Measurements from ENCODE around the gene ENTPD7.

The ENTPD7 gene

DNA sequence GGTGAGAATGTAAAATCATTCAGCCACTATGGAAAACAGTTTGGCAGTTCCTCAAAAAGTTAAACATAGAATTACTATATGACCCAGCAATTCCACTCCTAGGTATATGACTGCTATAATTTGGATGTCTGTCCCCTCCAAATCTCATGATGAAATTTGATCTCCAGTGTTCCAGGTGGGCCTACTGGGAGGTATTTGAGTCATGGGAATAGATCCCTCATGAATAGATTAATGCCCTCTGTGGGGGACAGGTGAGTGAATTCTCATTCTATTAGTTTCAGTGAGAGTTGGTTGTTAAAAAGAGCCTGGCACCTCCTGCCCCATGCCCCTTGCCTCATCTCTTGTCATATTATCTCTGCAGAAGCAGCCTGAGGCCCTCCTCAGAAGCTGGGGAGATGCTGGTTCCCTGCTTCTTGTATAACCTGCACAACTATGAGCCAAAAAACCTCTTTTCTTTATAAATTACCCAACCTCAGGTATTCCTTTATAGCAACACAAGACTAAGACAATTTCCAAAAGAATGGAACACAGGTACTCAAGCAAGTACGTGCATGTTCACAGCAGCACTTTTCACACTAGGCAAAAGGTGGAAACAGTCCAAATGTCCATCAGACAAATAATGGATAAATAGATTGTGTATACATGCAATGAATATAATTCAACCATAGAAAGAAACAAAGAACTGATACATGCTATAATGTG, 30.2 kb upstream of the ENTPD7 start:
- no peak overlapping the region for H3K27ac Mint-ChIP-seq
- H3K4me1 Mint-ChIP-seq (ENCODE audit: low read depth), result peaks cover 2% of the 10 kb centered on the region
- no peak for DNase-seq
- H3K36me3 Mint-ChIP-seq (ENCODE audit: low read depth), result no peaks in the 10 kb centered on the region
- H3K27me3 Mint-ChIP-seq, result peaks cover 19% of the 10 kb centered on the region
- no peak overlapping the region for H3K4me3 Mint-ChIP-seq
- H3K9me3 Mint-ChIP-seq, result no peaks in the 10 kb centered on the region

DNA sequence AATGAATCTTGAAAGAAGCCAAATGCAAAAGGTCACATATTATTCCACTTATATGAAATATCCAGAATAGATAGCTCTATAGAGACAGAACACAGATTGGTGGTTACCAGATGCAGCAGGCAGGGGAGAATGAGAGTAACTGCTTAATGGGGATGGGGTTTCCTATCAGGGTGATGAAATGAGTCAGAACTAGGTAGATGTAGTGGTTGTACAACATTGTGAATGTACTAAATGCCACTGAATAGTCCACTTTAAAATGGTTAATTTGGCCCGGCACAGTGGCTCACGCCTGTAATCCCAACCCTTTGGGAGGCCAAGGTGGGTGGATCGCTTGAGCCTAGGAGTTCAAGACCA, 29.7 kb upstream of the ENTPD7 start:
- Mint-ChIP-seq H3K9me3 (no peaks in the 10 kb centered on the region), H3K4me1 (ENCODE audit: low read depth) (peaks cover 2% of the 10 kb centered on the region)

DNA sequence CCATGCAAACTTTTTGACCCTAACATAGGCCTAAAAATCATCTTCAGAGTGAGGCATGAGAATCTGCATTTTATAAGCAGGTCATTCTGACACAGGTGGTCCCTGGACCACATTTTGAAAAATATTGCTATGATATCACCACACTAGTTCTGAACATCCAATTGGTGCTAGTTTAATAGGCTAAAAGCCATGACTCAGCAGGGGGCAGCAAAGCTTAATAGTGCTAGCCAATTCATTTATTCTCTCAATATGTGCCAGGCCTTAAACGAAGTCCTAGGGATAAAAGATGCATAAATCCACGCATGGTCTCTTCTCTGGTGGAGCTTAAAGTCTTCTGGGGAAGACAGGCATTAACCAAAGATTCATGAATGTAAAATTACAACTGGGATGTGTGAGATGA, 28.9 kb upstream of the ENTPD7 start:
- peaks cover 2% of the 10 kb centered on the region for H3K4me1 Mint-ChIP-seq (ENCODE audit: low read depth)
- H3K9me3 Mint-ChIP-seq, result no peaks in the 10 kb centered on the region
- DNase-seq, result no peak
- H3K27ac Mint-ChIP-seq, result no peak overlapping the region
- H3K36me3 Mint-ChIP-seq (ENCODE audit: low read depth), result no peaks in the 10 kb centered on the region
- H3K4me3 Mint-ChIP-seq, result no peak overlapping the region
- peaks cover 31% of the 10 kb centered on the region for H3K27me3 Mint-ChIP-seq

More for the DNA sequence above, 29.7 kb upstream of the ENTPD7 start:
- Mint-ChIP-seq H3K27ac (no peak overlapping the region), H3K27me3 (peaks cover 24% of the 10 kb centered on the region), H3K4me3 (no peak overlapping the region), H3K36me3 (ENCODE audit: low read depth) (no peaks in the 10 kb centered on the region)
- no peak for DNase-seq

DNA sequence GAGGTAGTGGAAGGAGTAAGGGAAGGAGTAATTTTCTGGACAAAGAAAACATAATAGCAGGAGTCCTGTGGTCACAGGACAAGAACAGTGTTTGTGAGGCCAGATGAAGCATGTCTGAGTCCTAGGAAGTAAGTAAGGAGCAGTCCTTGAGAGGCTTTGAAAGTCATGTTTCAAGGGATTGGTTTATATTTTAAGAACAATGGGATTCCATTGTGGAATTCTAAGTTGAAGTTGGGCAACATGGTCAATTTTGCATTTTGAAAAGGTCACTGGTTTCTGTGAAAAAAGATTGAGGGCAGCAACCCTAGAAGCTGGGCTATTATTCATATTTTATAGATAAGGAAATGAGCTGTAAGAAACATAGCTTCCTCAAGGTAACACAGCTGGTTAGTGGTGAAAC, 28.3 kb upstream of the ENTPD7 start:
- peaks cover 31% of the 10 kb centered on the region for H3K27me3 Mint-ChIP-seq
- no peak overlapping the region for H3K27ac Mint-ChIP-seq
- H3K4me3 Mint-ChIP-seq, result no peak overlapping the region
- no peaks in the 10 kb centered on the region for H3K36me3 Mint-ChIP-seq (ENCODE audit: low read depth)
- no peaks in the 10 kb centered on the region for H3K9me3 Mint-ChIP-seq
- no peak for DNase-seq
- H3K4me1 Mint-ChIP-seq (ENCODE audit: low read depth), result peaks cover 2% of the 10 kb centered on the region

DNA sequence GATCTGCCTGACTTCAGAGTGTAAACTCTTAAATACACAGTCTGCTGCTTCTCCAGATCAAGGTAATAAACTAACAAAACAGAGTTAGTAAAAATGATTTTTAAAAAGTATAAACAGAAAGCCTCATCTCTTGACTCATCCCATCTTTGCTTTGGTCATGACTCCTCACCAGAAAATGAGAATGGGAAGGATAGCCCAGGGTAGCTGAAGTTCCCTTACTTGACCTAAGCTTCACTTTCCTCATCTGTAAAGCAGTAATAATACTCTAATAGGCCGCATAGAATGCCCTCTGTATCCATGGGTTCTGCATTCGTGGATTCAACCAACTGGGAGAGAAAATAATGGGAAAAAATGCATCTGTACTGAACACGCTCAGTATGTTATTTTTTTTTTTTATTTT, 27.8 kb upstream of the ENTPD7 start:
- H3K4me3 Mint-ChIP-seq, result no peak overlapping the region
- no peaks in the 10 kb centered on the region for H3K9me3 Mint-ChIP-seq
- H3K4me1 Mint-ChIP-seq (ENCODE audit: low read depth), result peaks cover 2% of the 10 kb centered on the region
- peaks cover 35% of the 10 kb centered on the region for H3K27me3 Mint-ChIP-seq
- H3K27ac Mint-ChIP-seq, result no peak overlapping the region
- no peaks in the 10 kb centered on the region for H3K36me3 Mint-ChIP-seq (ENCODE audit: low read depth)
- no peak for DNase-seq

DNA sequence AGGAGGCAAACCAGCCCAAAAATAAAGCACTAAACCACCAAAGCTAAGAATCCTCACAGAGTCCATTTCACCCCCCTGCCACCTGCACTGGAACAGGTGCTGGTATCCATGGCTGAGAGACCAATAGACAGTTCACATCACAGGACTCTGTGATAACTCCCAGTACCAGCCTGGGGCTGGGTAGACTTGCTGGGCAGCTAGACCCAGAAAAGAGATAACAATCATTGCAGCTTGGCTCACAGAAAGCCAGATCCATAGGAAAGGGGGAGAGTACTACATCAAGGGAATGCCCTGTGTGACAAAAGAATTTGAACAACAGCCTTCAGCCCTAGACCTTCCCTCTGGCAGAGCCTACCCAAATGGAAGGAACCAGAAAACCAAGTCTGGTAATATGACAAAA, 25.5 kb upstream of the ENTPD7 start:
- peaks cover 58% of the 10 kb centered on the region for H3K27me3 Mint-ChIP-seq

DNA sequence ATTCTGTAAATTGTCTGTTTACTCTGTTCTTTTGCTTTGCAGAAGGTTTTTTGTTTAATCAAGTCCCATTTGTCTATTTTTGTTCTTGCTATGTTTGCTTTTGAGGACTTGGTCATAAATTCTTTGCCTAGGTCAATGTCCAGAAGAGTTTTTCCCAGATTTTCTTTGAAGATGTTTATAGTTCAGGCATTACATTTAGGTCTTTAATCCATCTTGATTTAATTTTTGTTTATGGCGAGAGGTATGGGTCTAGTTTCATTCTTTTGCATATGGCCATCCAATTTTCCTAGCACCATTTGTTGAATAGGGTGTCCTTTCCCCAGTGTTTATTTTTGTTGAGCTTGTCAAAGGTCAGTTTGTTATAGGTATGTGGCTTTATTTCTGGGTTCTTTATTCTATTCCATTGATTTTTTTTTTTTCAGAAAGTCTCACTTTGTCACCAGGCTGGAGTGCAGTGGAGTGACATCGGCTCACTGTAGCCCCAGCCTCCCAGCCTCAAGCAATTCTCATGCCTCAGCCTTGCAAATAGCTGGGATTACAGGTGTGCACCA, 11.6 kb upstream of the ENTPD7 start:
- Mint-ChIP-seq H3K9me3 (peaks cover 2% of the 10 kb centered on the region), H3K27ac (no peak overlapping the region), H3K4me1 (ENCODE audit: low read depth) (no peaks in the 10 kb centered on the region), H3K27me3 (peaks cover 62% of the 10 kb centered on the region), H3K4me3 (no peak overlapping the region), H3K36me3 (ENCODE audit: low read depth) (no peaks in the 10 kb centered on the region)
- DNase-seq, result no peak

More for the DNA sequence above, 25.5 kb upstream of the ENTPD7 start:
- Mint-ChIP-seq H3K4me1 (ENCODE audit: low read depth) (no peaks in the 10 kb centered on the region), H3K27ac (no peak overlapping the region), H3K4me3 (no peak overlapping the region), H3K36me3 (ENCODE audit: low read depth) (no peaks in the 10 kb centered on the region), H3K9me3 (no peaks in the 10 kb centered on the region)
- DNase-seq, result no peak

DNA sequence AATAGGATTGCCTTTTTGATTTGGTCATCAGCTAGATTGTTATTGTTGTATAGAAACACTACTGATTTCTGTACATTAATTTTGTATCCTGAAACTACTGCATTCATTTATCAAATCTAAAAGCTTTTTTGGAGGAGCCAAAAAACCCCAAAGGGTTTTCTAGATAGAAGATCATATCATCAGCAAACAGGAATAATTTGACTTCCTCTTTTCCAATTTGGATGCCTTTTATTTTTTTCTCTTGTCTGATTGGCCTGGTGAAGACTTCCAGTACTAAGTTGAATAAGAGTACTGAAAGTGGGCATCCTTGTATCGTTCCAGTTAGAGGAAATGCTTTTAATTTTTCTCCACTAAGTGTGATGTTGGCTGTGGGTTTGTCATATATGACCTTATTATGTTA, 10.6 kb upstream of the ENTPD7 start:
- no peaks in the 10 kb centered on the region for H3K36me3 Mint-ChIP-seq (ENCODE audit: low read depth)
- H3K27ac Mint-ChIP-seq, result no peak overlapping the region
- H3K27me3 Mint-ChIP-seq, result peaks cover 64% of the 10 kb centered on the region
- DNase-seq, result no peak
- no peak overlapping the region for H3K4me3 Mint-ChIP-seq
- H3K4me1 Mint-ChIP-seq (ENCODE audit: low read depth), result no peaks in the 10 kb centered on the region
- H3K9me3 Mint-ChIP-seq, result peaks cover 2% of the 10 kb centered on the region

DNA sequence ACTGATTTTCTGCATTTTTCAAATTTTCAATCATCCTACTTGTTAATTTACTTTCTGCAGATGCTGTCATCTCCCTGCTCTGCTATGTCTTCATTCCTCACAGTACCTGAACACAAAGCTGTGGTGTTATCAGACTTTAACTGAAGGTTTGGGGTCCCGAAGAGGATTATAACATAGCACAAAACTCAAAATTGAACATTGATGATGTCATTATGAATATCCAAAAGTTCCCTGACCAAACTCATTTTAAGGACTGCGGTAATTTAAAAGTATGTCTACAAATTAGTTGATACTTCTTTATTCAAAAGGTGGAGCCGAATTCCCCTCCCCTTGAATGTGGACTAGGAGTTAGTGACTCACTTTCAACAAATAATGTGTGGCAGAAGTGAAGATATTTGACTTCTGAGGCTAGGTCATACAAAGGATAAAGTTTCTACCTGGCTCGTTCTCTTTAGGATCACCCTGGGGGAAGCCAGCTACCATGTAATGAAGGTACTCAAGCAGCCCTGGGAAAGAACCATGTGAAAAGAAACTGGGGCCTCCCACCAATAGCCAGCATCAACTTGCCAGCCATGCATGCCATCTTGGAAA, 6.4 kb upstream of the ENTPD7 start:
- H3K4me1 Mint-ChIP-seq (ENCODE audit: low read depth), result no peaks in the 10 kb centered on the region
- peaks cover 53% of the 10 kb centered on the region for H3K27me3 Mint-ChIP-seq
- DNase-seq, result no peak
- no peaks in the 10 kb centered on the region for H3K9me3 Mint-ChIP-seq
- no peak overlapping the region for H3K27ac Mint-ChIP-seq
- no peak overlapping the region for H3K4me3 Mint-ChIP-seq
- no peaks in the 10 kb centered on the region for H3K36me3 Mint-ChIP-seq (ENCODE audit: low read depth)

DNA sequence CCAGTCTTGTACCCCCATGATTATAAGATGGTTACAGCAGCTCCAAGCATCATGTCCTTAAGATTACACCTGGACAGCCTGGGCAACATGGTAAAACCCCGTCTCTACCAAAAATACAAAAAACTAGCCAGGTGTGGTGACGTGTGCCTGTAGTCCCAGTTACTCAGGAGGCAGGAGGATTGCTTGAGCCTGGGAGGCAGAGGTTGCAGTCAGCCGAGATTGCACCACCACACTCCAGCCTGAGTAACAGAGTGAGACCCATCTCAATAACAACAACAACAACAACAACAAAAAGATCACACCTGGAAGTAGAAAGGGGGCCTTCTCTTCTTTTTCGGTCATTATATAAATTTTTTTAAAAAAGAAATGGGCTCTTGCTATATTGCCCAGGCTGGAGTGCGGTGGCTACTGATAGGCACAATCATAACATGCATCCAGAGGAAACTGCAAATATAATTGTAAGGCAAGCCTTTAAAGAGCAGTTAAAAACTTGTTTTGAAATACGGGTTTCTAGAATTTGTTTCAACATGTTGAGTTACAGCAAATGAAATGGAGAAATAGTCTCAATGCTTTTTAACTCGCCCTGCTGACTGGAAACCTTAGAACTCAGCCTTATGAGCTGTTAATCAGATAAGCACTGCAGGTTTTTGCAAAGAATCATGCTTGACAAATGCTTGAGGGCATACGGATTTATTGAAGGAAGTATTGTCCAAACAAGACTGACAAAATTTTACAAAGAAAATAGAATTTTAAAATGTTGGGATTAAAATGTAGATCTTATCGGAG, 4.7 kb upstream of the ENTPD7 start:
- Mint-ChIP-seq H3K27ac (no peak overlapping the region), H3K4me3 (no peak overlapping the region), H3K27me3 (peaks cover 39% of the 10 kb centered on the region), H3K4me1 (ENCODE audit: low read depth) (peaks cover 10% of the 10 kb centered on the region), H3K36me3 (ENCODE audit: low read depth) (peaks cover 6% of the 10 kb centered on the region), H3K9me3 (no peaks in the 10 kb centered on the region)
- no peak for DNase-seq

DNA sequence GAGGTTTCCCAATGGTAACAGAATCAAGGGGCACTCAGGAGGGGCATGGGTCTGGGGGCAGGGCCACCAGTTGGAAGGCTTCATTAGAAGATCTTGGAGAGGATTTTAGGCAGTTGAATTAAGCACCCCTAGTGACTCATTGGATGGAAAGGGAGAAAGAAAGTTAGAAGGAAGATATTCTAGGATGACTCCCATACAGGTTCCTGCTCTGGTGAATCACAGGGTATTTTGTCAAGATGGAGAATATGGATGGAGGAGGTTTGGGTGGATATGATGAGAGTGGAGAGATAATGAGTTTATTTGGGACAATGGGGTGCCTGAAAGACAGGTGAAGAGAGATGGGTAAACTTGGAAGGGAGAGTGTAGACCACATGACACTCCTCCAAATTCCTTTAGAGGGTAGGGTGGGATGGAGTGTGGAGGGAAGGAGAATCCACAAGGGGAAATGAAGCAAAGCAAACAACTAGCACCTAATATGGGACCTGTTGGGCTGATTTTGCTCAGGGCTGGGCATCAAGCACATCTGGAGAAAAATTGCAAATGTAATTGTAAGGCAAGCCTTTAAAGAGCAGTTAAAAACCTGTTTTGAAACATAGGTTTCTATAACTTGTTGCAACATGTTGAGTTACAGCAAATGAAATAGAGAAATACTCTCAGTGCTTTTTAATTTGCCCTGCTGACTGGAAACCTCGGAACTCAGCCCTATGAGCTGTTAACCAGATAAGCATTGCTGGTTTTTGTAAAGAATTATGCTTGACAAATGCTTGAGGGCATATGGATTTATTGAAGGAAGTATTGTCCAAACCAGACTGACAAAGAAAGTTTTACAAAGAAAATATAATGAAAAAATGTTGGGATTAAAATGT, 2.9 kb upstream of the ENTPD7 start:
- Mint-ChIP-seq H3K4me1 (ENCODE audit: low read depth) (peaks cover 24% of the 10 kb centered on the region), H3K9me3 (no peaks in the 10 kb centered on the region), H3K36me3 (ENCODE audit: low read depth) (peaks cover 7% of the 10 kb centered on the region), H3K27me3 (peaks cover 24% of the 10 kb centered on the region), H3K27ac (no peak overlapping the region), H3K4me3 (no peak overlapping the region)
- no peak for DNase-seq

DNA sequence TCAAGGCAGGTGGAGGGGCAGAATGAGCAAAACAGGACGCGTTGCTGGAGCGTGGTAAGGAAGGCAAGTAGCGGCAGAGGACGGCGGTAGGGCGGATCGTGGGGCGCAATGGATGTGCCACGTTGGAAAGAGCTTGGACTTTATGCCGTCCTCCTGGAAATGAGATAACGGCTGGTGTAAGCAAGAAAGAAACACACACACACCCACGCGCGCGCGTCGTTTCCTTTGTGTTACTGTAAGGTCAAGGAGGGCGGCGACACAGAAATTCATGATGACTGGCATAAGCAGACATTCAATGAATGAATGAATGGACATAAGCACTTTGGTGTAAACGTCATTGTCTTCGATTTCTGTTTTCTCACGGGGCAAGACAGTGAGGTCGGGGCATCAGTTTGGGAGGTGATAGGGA, 683 bp upstream of the ENTPD7 start:
- Mint-ChIP-seq H3K4me3 (peak overlapping the region; percentile 82), H3K9me3 (no peaks in the 10 kb centered on the region), H3K4me1 (ENCODE audit: low read depth) (peaks cover 29% of the 10 kb centered on the region), H3K36me3 (ENCODE audit: low read depth) (peaks cover 15% of the 10 kb centered on the region), H3K27ac (peak overlapping the region; percentile 88), H3K27me3 (peaks cover 18% of the 10 kb centered on the region)
- DNase-seq, result peak; percentile 72

DNA sequence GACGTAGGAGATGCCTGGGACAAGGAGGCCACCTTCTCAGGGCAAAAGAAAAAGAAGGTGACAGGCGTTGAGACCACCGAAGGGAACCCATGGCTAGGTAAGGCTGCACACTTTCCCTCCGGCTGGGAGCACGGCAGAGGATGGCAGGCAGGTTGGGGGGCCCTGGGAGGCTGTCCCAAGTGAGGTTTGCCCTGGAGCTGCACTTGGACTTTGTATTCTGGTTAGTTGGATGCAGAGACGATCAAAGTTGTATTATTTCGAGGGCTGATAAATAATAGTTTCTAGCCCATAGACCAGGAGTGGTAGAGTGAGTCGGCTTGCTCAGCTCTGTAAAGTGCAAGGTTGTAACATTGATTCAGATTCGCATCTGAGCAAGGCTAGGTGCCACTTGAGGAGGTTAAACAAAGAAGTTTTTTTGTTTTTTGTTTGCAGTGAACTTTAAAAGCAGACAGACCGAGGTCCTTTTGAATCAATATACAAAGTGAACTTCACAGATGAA, 608 bp downstream of the ENTPD7 start:
- Mint-ChIP-seq H3K27ac (peak overlapping the region; percentile 88), H3K27me3 (peaks cover 15% of the 10 kb centered on the region)

More for the DNA sequence above, 608 bp downstream of the ENTPD7 start:
- no peak for DNase-seq
- H3K4me3 Mint-ChIP-seq, result peak overlapping the region; percentile 82
- H3K4me1 Mint-ChIP-seq (ENCODE audit: low read depth), result peaks cover 29% of the 10 kb centered on the region
- peaks cover 21% of the 10 kb centered on the region for H3K36me3 Mint-ChIP-seq (ENCODE audit: low read depth)
- no peaks in the 10 kb centered on the region for H3K9me3 Mint-ChIP-seq

Measured in activated T-cell treated with anti-CD3 and anti-CD28 coated beads, Interleukin-2, amount 50 U/mL, for 24 hours (primary cell).